Neuronal stem cell (in vitro differentiated cells): Measurements from ENCODE around the gene CACNB3.

ENCODE experiments used
- DNase-seq: peaks from one replicate; pipeline ENCODE4 v3.0.0-alpha.2; 2013; ENCODE audit warnings: low spot score
- H2AFZ ChIP-seq: one replicate; pipeline ENCODE4 v1.6.1; 2013; ENCODE audit warnings: mild to moderate bottlenecking, low read length, inconsistent platforms
- H2AK5ac ChIP-seq: 2 replicates; pipeline ENCODE4 v1.6.1; 2013; ENCODE audit warnings: low read depth, mild to moderate bottlenecking, inconsistent platforms, low read length, moderate library complexity, mixed read lengths
- H2BK120ac ChIP-seq: 2 replicates; pipeline ENCODE4 v1.6.1; 2013; ENCODE audit warnings: low read depth, mild to moderate bottlenecking, inconsistent platforms, low read length, moderate library complexity, mixed read lengths
- H2BK12ac ChIP-seq: one replicate; pipeline ENCODE4 v1.6.1; 2013; ENCODE audit warnings: low read length, inconsistent platforms
- H2BK15ac ChIP-seq: 2 replicates; pipeline ENCODE4 v1.6.1; 2013; ENCODE audit warnings: mild to moderate bottlenecking, low read length, inconsistent platforms, mixed read lengths
- H2BK5ac ChIP-seq: one replicate; pipeline ENCODE4 v1.6.1; 2013; ENCODE audit warnings: inconsistent platforms, mild to moderate bottlenecking, low read length, moderate library complexity
- H3K14ac ChIP-seq: one replicate; pipeline ENCODE4 v1.6.1; 2013; ENCODE audit warnings: low read length, inconsistent platforms
- H3K18ac ChIP-seq: 2 replicates; pipeline ENCODE4 v1.6.1; 2013; ENCODE audit warnings: low read length, inconsistent platforms
- H3K23ac ChIP-seq: 2 replicates; pipeline ENCODE4 v1.6.1; 2013; ENCODE audit warnings: low read depth, mild to moderate bottlenecking, mixed read lengths, low read length, inconsistent platforms; ENCODE audit not compliant: poor library complexity
- H3K27ac ChIP-seq: replicated peaks from 3 replicates; pipeline ENCODE4 v1.5.1; 2013; ENCODE audit warnings: low read length, inconsistent platforms
- H3K27me3 ChIP-seq, 3 experiments: 2 replicates each; pipeline ENCODE4 v1.6.1; 2013; ENCODE audit warnings: low read length in 3 of 3, mild to moderate bottlenecking in 2 of 3, inconsistent platforms in 1 of 3, low read depth in 1 of 3, mixed read lengths in 1 of 3, moderate library complexity in 1 of 3; ENCODE audit not compliant: control insufficient read depth in 3 of 3, insufficient read depth in 3 of 3
- H3K36me3 ChIP-seq, 2 donors: replicated peaks in 1 of 2; 2 replicates each; pipeline ENCODE4 v1.6.1; 2013; ENCODE audit warnings: low read length in 2 of 2; ENCODE audit not compliant: control insufficient read depth in 2 of 2, insufficient read depth in 2 of 2
- H3K4ac ChIP-seq: 2 replicates; pipeline ENCODE4 v1.6.1; 2013; ENCODE audit warnings: inconsistent platforms, mild to moderate bottlenecking, low read length, moderate library complexity
- H3K4me1 ChIP-seq, 2 donors: 1 replicate in 1 of 2; 2 replicates in 1 of 2; pipeline ENCODE4 v1.6.1; 2013; ENCODE audit warnings: low read length in 2 of 2, low read depth in 1 of 2; ENCODE audit not compliant: control insufficient read depth in 2 of 2, insufficient read depth in 1 of 2
- H3K4me2 ChIP-seq: one replicate; pipeline ENCODE4 v1.6.1; 2013; ENCODE audit warnings: mild to moderate bottlenecking, low read length, inconsistent platforms; ENCODE audit not compliant: insufficient read depth, poor library complexity, severe bottlenecking
- H3K4me3 ChIP-seq, 2 donors: 2 replicates each; pipeline ENCODE4 v1.5.1; 2013; ENCODE audit warnings: low read length in 2 of 2, mild to moderate bottlenecking in 2 of 2, inconsistent platforms in 1 of 2, moderate library complexity in 1 of 2
- H3K79me1 ChIP-seq: one replicate; pipeline ENCODE4 v1.6.1; 2013; ENCODE audit warnings: low read depth, mild to moderate bottlenecking, inconsistent platforms, low read length, moderate library complexity
- H3K9ac ChIP-seq: one replicate; pipeline ENCODE4 v1.6.1; 2013; ENCODE audit warnings: mild to moderate bottlenecking, low read depth, low read length, inconsistent platforms; ENCODE audit not compliant: poor library complexity
- H3K9me3 ChIP-seq, 2 donors: replicated peaks in 1 of 2; 2 replicates each; pipeline versions ENCODE3 to v1.6.1; 2013; ENCODE audit warnings: low read length in 2 of 2, mild to moderate bottlenecking in 2 of 2, inconsistent platforms in 1 of 2, low read depth in 1 of 2, mixed read lengths in 1 of 2, moderate library complexity in 1 of 2; ENCODE audit not compliant: control insufficient read depth in 2 of 2, insufficient read depth in 1 of 2
- H4K8ac ChIP-seq: one replicate; pipeline ENCODE4 v1.6.1; 2013; ENCODE audit warnings: low read depth, mild to moderate bottlenecking, inconsistent platforms, low read length, moderate library complexity
- H4K91ac ChIP-seq: one replicate; pipeline ENCODE4 v1.6.1; 2013; ENCODE audit warnings: low read length, low read depth, mild to moderate bottlenecking, inconsistent platforms; ENCODE audit not compliant: poor library complexity
- WGBS, 2 donors: extraction: QIAGEN DNeasy Blood & Tissue Kit; methylation state at CpG; one replicate each; pipeline ENCODE4 v1.1.7; 2013; ENCODE audit warnings: missing lambda C conversion rate in 2 of 2, mixed read lengths in 1 of 2; ENCODE audit not compliant: insufficient read length in 2 of 2, insufficient replicate concordance in 1 of 2; ENCODE audit errors: extremely low coverage in 2 of 2; 5-methylcytosine and 5-hydroxymethylcytosine counted together

The CACNB3 gene

GRCh38 chr12:48795550-48796455, 22.5 kb upstream of the CACNB3 start:
- H3K9me3 ChIP-seq: no peaks in the 10 kb centered on the region
- H2BK120ac ChIP-seq: no peak overlapping the region
- no peak overlapping the region for H2BK15ac ChIP-seq
- H4K91ac ChIP-seq: no peak overlapping the region
- no peak overlapping the region for H4K8ac ChIP-seq
- no peak overlapping the region for H3K4me3 ChIP-seq
- no peak overlapping the region for H3K27ac ChIP-seq
- H3K79me1 ChIP-seq: no peaks in the 10 kb centered on the region
- no peaks in the 10 kb centered on the region for H3K4me1 ChIP-seq
- peak overlapping the region; percentile 13 for H3K4me2 ChIP-seq
- H3K14ac ChIP-seq: no peak overlapping the region
- peak overlapping the region; percentile 77 for H2AFZ ChIP-seq
- H3K23ac ChIP-seq: no peak overlapping the region
- H3K9ac ChIP-seq: no peak overlapping the region
- no CpG with 5 or more reads among the region's 12 CpGs for WGBS, 2 donors
- no peak overlapping the region for H3K4ac ChIP-seq
- no peaks in the 10 kb centered on the region for H3K36me3 ChIP-seq
- H2BK5ac ChIP-seq: no peak overlapping the region
- H2BK12ac ChIP-seq: no peak overlapping the region
- DNase-seq: peak; percentile 84
- no peak overlapping the region for H3K18ac ChIP-seq
- H3K27me3 ChIP-seq: peaks cover 0 to 4% (median 0%) of the 10 kb centered on the region in 3 experiments
- H2AK5ac ChIP-seq: no peak overlapping the region

GRCh38 chr12:48796976-48797375, 21.3 kb upstream of the CACNB3 start:
- no peak overlapping the region for H2BK15ac ChIP-seq
- DNase-seq: no peak
- no peaks in the 10 kb centered on the region for H3K79me1 ChIP-seq
- H3K27me3 ChIP-seq: peaks cover 0 to 7% (median 0%) of the 10 kb centered on the region in 3 experiments
- H2BK120ac ChIP-seq: no peak overlapping the region
- no peak overlapping the region for H2BK12ac ChIP-seq
- H3K4me2 ChIP-seq: no peak overlapping the region
- no peak overlapping the region for H2BK5ac ChIP-seq
- H4K91ac ChIP-seq: no peak overlapping the region
- H3K23ac ChIP-seq: no peak overlapping the region
- H3K27ac ChIP-seq: no peak overlapping the region
- H3K4ac ChIP-seq: no peak overlapping the region
- H3K36me3 ChIP-seq: no peaks in the 10 kb centered on the region
- no peak overlapping the region for H3K4me3 ChIP-seq
- no peaks in the 10 kb centered on the region for H3K4me1 ChIP-seq
- no peak overlapping the region for H4K8ac ChIP-seq
- H3K14ac ChIP-seq: no peak overlapping the region
- H3K9me3 ChIP-seq: no peaks in the 10 kb centered on the region
- H2AK5ac ChIP-seq: no peak overlapping the region
- no peak overlapping the region for H3K9ac ChIP-seq
- no peak overlapping the region for H3K18ac ChIP-seq
- H2AFZ ChIP-seq: no peak overlapping the region
- WGBS, 2 donors: no CpG with 5 or more reads among the region's 3 CpGs

GRCh38 chr12:48800457-48800856, 17.8 kb upstream of the CACNB3 start:
- H3K4me1 ChIP-seq: no peaks in the 10 kb centered on the region
- DNase-seq: no peak
- no peak overlapping the region for H3K14ac ChIP-seq
- H3K9ac ChIP-seq: peak overlapping the region; percentile 63
- H2BK15ac ChIP-seq: peak overlapping the region; percentile 77
- no peak overlapping the region for H3K27ac ChIP-seq
- peak overlapping the region; percentile 88 for H2AK5ac ChIP-seq
- H3K4ac ChIP-seq: no peak overlapping the region
- no peaks in the 10 kb centered on the region for H3K79me1 ChIP-seq
- H3K4me3 ChIP-seq: no peak overlapping the region
- peak overlapping the region; percentile 80 for H3K23ac ChIP-seq
- no peak overlapping the region for H3K4me2 ChIP-seq
- H3K27me3 ChIP-seq: peaks cover 0 to 7% (median 0%) of the 10 kb centered on the region in 3 experiments
- no peak overlapping the region for H4K91ac ChIP-seq
- H2AFZ ChIP-seq: no peak overlapping the region
- H3K18ac ChIP-seq: peak overlapping the region; percentile 35
- H2BK5ac ChIP-seq: peak overlapping the region; percentile 39
- H2BK12ac ChIP-seq: peak overlapping the region; percentile 89
- WGBS, 2 donors: no CpG with 5 or more reads among the region's 14 CpGs
- no peaks in the 10 kb centered on the region for H3K9me3 ChIP-seq
- no peaks in the 10 kb centered on the region for H3K36me3 ChIP-seq
- H2BK120ac ChIP-seq: no peak overlapping the region
- H4K8ac ChIP-seq: no peak overlapping the region

- Histone ChIP-seq H3K4ac (no peak overlapping the region), H3K9me3 (no peaks in the 10 kb centered on the region), H2BK120ac (no peak overlapping the region), H3K14ac (peak overlapping the region; percentile 47), H2BK15ac (no peak overlapping the region), H2BK12ac (no peak overlapping the region), H3K27me3 (peaks cover 0 to 7% (median 0%) of the 10 kb centered on the region in 3 experiments), H3K9ac (no peak overlapping the region), H3K4me1 (no peaks in the 10 kb centered on the region), H3K18ac (peak overlapping the region; percentile 19), H4K91ac (no peak overlapping the region), H3K79me1 (no peaks in the 10 kb centered on the region), H3K4me2 (no peak overlapping the region), H3K23ac (peak overlapping the region; percentile 80), H2AFZ (peak overlapping the region; percentile 24), H4K8ac (no peak overlapping the region), H3K4me3 (no peak overlapping the region), H2AK5ac (peak overlapping the region; percentile 79), H3K36me3 (no peaks in the 10 kb centered on the region), H2BK5ac (peak overlapping the region; percentile 39), H3K27ac (no peak overlapping the region)
- WGBS, 2 donors: no CpG with 5 or more reads among the region's 14 CpGs
- no peak for DNase-seq
Observed at GRCh38 chr12:48800971-48801370, 17.3 kb upstream of the CACNB3 start.
